GM18861 (cell line): ENCODE results near the gene TMEM91.
"Not testable (repeated sequence)": the region's sequence is repeated elsewhere in the genome, so short reads cannot be mapped to it uniquely, and the experiment has no call there.

Experiments
- ATAC-seq: cut with Tn5 transposase; IDR thresholded peaks from one replicate; pipeline ENCODE4 v1.9.1; 2021; ENCODE audit not compliant: unreplicated experiment

The TMEM91 gene

GRCh38 chr19:41352609-41353465 is 23.5 kb upstream of the TMEM91 start:
- no peak for ATAC-seq

- peak; percentile 36 for ATAC-seq
These were observed 22.6 kb upstream of the TMEM91 start, which contains the start of gene TGFB1 for GRCh38 chr19:41353466-41354342. TSS of gene TGFB1 (minus strand) at chr19:41353922. CDS start at chr19:41353044, 878 bp downstream.

- no peak for ATAC-seq
These were observed 21.9 kb upstream of the TMEM91 start for GRCh38 chr19:41354343-41354953.

GRCh38 chr19:41355035-41355434 is 21.3 kb upstream of the TMEM91 start:
- no peak for ATAC-seq

DNA sequence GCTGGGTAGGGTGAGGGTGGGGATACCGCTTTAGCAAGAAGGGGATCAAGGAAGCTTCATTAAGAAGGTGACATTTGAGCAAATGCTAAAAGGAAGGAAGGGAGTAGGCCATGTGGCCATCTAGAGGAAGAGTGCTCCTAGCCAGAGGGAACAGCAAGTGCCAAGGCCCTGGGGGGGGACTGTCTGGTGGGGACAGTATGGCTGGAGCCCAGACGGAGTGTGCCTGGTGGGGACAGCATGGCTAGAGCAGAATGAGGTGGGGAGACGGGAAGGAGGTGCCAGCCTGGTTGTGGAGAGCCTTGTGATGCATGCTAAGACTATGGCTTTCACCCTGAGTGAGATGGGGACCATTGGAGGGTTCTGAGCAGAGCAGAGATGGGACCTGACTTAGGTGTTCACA is 20.5 kb upstream of the TMEM91 start:
- ATAC-seq = no peak

- no peak for ATAC-seq
These were observed 19.2 kb upstream of the TMEM91 start for GRCh38 chr19:41356984-41357739.

DNA sequence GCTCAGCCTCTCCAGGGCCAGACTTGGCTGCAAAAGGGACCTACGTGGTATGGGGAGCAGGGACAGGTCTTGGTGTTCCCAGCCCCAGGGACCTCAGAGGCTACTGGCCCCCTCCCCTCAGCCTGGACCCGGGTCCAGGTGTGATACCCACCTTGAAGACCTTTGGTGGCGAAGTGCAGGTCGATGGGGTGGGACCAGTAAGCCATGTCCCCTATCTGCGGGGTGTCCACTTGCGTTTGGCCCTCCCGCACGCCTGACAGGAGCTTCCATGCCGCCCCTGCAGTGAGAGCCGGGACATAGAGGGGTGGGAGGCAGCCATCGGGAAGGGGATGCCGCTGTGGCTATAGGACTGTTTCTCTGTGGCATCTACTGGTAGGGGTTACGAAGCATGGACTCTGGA is 18.6 kb upstream of the TMEM91 start:
- ATAC-seq = no peak

- no peak for ATAC-seq
These were observed 16.6 kb upstream of the TMEM91 start for GRCh38 chr19:41359741-41360140.

GRCh38 chr19:41362143-41362847 is 14.0 kb upstream of the TMEM91 start:
- no peak for ATAC-seq

DNA sequence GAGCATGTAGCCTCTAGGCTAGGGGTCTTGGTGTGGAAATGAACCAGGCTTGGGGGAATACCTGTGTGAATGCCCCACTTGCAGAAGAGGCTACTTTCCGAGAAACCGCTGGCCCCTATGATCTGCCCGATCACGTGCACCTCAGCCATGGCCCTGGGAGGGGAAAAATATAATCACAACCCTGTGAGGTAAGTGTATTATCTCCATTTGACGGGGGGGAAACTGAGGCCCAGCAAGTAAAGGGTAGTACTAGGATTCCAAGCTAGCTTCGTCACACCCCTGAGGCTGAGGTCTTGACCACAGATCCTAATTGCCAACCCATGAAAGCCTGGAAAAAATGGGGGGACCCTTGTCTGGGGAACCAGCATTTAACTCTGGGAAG is 13.0 kb upstream of the TMEM91 start:
- ATAC-seq = no peak

- ATAC-seq = peak; percentile 55
These were observed 12.4 kb upstream of the TMEM91 start, which contains the start of gene B9D2 for GRCh38 chr19:41363753-41364523. TSS of gene B9D2 (minus strand) at chr19:41364149. CDS start at chr19:41363519, 630 bp downstream.

- ATAC-seq = no peak
These were observed 11.6 kb upstream of the TMEM91 start for GRCh38 chr19:41364524-41365391.

- no peak for ATAC-seq
These were observed 10.2 kb upstream of the TMEM91 start for GRCh38 chr19:41366089-41366488.

DNA sequence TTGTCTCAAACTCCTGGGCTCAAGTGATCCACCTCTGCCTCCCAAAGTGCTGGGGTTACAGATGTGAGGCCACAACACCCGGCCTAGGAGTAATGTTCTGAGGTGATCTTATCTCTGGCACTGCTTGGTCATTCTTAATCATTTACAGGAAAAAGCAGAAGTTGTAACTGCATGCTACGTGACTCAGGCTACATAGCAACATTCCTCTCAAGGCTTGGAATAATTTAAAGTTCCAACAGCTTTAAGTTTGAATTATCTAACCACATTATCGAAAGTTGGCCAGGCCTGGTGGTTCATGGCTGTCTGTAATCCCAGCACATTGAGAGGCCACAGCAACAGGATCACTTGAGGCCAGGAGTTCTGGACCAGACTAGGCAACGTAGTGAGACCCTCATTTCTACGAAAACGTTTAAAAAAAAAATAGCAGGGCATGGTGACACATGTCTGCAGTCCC is 8.5 kb upstream of the TMEM91 start:
- peak; percentile 51 for ATAC-seq

DNA sequence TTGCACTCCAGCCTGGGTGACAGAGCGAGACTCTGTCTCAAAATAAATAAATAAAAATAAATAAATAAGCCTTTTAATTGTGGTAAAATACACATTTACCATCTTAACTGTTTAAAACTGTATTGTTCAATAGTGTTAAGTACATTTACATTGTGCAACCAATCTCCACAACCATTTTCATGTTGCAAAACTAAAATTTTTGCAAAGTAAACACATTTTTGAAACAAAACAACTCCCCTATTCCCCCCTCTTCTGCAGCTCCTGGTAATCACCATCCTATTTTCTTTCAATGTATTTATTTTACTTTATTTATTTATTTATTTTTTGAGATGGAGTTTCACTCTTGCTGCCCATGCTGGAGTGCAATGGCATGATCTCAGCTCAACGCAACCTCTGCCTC is 6.6 kb upstream of the TMEM91 start:
- ATAC-seq = no peak

GRCh38 chr19:41371119-41371518 is 5.2 kb upstream of the TMEM91 start:
- not testable (repeated sequence) for ATAC-seq

DNA sequence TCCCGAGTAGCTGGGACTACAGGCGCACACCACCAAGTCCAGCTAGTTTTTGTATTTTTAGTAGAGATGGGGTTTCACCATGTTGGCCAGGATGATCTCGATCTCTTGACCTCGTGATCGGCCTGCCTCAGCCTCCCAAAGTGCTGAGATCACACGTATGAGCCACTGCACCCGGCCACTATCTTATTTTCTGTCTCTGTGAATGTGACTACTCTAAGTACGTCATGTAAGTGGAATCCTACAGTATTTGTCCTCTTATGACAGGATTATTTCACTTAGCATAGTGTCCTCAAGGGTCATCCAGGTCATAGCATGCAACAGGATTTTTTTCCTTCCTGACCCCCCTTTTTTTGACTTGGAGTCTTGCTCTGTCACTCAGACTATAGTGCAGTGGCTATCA is 4.8 kb upstream of the TMEM91 start:
- no peak for ATAC-seq

DNA sequence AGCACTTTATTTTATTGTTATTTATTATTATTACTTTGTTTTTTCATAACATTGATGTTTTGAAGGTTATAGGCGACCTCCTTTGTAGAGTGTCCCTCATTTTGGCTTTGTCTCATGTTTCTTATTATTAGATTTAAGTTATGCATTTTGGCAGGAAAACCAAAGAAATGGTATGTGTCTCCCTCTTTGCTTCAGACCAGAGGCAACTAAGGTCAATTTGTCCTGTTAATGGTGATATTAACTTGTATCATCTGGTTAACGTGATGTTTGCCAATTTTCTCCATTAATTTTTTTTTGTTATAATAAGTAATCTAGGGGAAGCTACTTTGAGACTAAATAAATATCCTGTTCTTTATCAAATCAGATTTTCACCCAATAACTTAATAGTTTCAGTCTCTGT is 3.8 kb upstream of the TMEM91 start:
- ATAC-seq = no peak
